DND-41 (cell line): Measurements from ENCODE around the gene KRTAP5-11.
A peak's percentile ranks its signal among the peaks of the same experiment; 100 is the strongest.

Experiments used
- ATAC-seq: fragments of 200-7000 bp; cut with Tn5 transposase; 3 replicates; pipeline ENCODE4 v1.9.1; 2021; ENCODE audit warnings: low read depth; ENCODE audit not compliant: insufficient read depth
- DNase-seq: peaks from one replicate; pipeline ENCODE4 v3.0.0-alpha.2; 2020
- H2AFZ ChIP-seq: 2 replicates; pipeline ENCODE4 v1.6.0; 2012; ENCODE audit warnings: low read depth, low read length
- H3K27ac ChIP-seq: 2 replicates; pipeline ENCODE4 v1.5.1; 2012; ENCODE audit warnings: low read length, inconsistent platforms
- H3K27me3 ChIP-seq: fragments of 200-600 bp; sonication (generic); 2 replicates; pipeline ENCODE4 v1.6.0; 2012; ENCODE audit warnings: low read length, mild to moderate bottlenecking, inconsistent platforms; ENCODE audit not compliant: insufficient read depth, poor library complexity
- H3K36me3 ChIP-seq: 2 replicates; pipeline ENCODE4 v1.5.1; 2012; ENCODE audit warnings: low read length, inconsistent platforms; ENCODE audit not compliant: insufficient read depth
- H3K4me1 ChIP-seq: 2 replicates; pipeline ENCODE4 v1.5.1; 2012; ENCODE audit warnings: mild to moderate bottlenecking, low read length; ENCODE audit not compliant: insufficient read depth
- H3K4me2 ChIP-seq: 2 replicates; pipeline ENCODE4 v1.6.0; 2012; ENCODE audit warnings: mild to moderate bottlenecking, moderate library complexity, low read length, inconsistent platforms; ENCODE audit not compliant: insufficient read depth
- H3K4me3 ChIP-seq, 2 experiments: fragments of 200-600 bp in 1 of 2; shearing (Covaris generic) in 1 of 2; 2 replicates each; pipeline ENCODE4 v1.5.1; 2012 to 2016; ENCODE audit warnings: inconsistent platforms in 2 of 2, low read length in 2 of 2, mild to moderate bottlenecking in 2 of 2, low read depth in 1 of 2, moderate library complexity in 1 of 2
- H3K79me2 ChIP-seq: 2 replicates; pipeline ENCODE4 v1.6.0; 2012; ENCODE audit warnings: low read length, inconsistent platforms; ENCODE audit not compliant: insufficient read depth
- H3K9ac ChIP-seq: 2 replicates; pipeline ENCODE4 v1.6.0; 2012; ENCODE audit warnings: low read depth, mild to moderate bottlenecking, inconsistent platforms, low read length, moderate library complexity
- H3K9me3 ChIP-seq: 2 replicates; pipeline ENCODE4 v1.5.1; 2012; ENCODE audit warnings: low read length, moderate library complexity, mild to moderate bottlenecking, inconsistent platforms; ENCODE audit not compliant: insufficient read depth, severe bottlenecking
- H4K20me1 ChIP-seq: 2 replicates; pipeline ENCODE4 v1.6.0; 2012; ENCODE audit warnings: low read length; ENCODE audit not compliant: insufficient read depth
- CTCF ChIP-seq: IDR thresholded peaks from 2 replicates; pipeline ENCODE4 v1.5.1; 2012; ENCODE audit warnings: borderline replicate concordance, low read length, moderate library complexity, mild to moderate bottlenecking; ENCODE audit not compliant: poor library complexity, severe bottlenecking; ENCODE audit errors: extremely low read depth
- EZH2 ChIP-seq: IDR thresholded peaks from 3 replicates; pipeline ENCODE4 v1.6.1; 2012; ENCODE audit warnings: borderline replicate concordance, low read depth, mild to moderate bottlenecking, moderate library complexity, low read length, inconsistent platforms; ENCODE audit not compliant: severe bottlenecking

Gene KRTAP5-11

GRCh38 chr11:71565263-71565662 lies 17.4 kb downstream of the KRTAP5-11 start, which contains the start of gene KRTAP5-10:
Gene KRTAP5-10, plus strand, starts transcription at chr11:71565563. Its CDS starts 25 bp downstream, at chr11:71565588.
- TF ChIP-seq EZH2 (no peak), CTCF (no peak)
- DNase-seq (no peak), ATAC-seq (no peak)
- no peaks in the 10 kb centered on the region for H3K4me1 ChIP-seq
- no peak within 1 kb of the TSS for H3K9ac ChIP-seq
- H4K20me1 ChIP-seq = peaks cover 4% of the 10 kb centered on the region; the same call in 1 of the 2 replicates
- no peak within 1 kb of the TSS for H3K4me3 ChIP-seq
- H3K27ac ChIP-seq = no peak within 1 kb of the TSS
- no peak within 1 kb of the TSS for H2AFZ ChIP-seq
- no peaks in the 10 kb centered on the region for H3K79me2 ChIP-seq
- peaks cover 11% of the 10 kb centered on the region for H3K27me3 ChIP-seq
- no peaks in the 10 kb centered on the region for H3K36me3 ChIP-seq
- no peak within 1 kb of the TSS for H3K4me2 ChIP-seq
- H3K9me3 ChIP-seq = no peaks in the 10 kb centered on the region

DNA sequence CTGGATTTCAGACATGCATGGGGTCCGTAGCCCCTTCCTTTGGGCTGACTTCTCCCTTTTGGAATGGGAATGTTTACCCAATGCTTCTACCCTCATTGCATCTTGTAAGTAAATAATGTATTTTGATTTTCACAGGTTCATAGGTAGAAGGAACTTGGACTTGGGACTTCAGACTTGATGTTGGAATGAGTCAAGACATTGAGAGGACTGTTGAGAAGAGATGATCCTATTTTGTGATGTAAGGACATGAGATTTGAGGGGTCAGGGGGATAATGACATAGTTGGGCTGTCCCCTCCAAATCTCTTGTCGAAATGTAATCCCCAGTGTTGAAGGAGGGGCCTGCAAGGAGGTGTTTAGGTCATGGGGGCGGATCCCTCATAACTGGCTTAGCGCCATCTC lies 18.2 kb downstream of the KRTAP5-11 start:
- no peaks in the 10 kb centered on the region for H3K36me3 ChIP-seq
- H3K27ac ChIP-seq = no peak overlapping the region
- peaks cover 11% of the 10 kb centered on the region for H3K27me3 ChIP-seq
- no peak overlapping the region for H3K4me2 ChIP-seq
- DNase-seq (no peak), ATAC-seq (no peak)
- no peak overlapping the region for H3K9ac ChIP-seq
- no peak overlapping the region for H2AFZ ChIP-seq
- no peak overlapping the region for H3K4me3 ChIP-seq
- H3K4me1 ChIP-seq = no peaks in the 10 kb centered on the region
- H4K20me1 ChIP-seq = peaks cover 4% of the 10 kb centered on the region; the same call in 1 of the 2 replicates
- no peaks in the 10 kb centered on the region for H3K79me2 ChIP-seq
- H3K9me3 ChIP-seq = no peaks in the 10 kb centered on the region
- no peak for TF ChIP-seq CTCF
- no peak for TF ChIP-seq EZH2

GRCh38 chr11:71563406-71563805 lies 19.3 kb downstream of the KRTAP5-11 start:
- ATAC-seq = no peak
- Histone ChIP-seq H3K9ac (no peak overlapping the region), H3K9me3 (no peaks in the 10 kb centered on the region), H3K4me3 (no peak overlapping the region), H4K20me1 (peaks cover 4% of the 10 kb centered on the region; the same call in 1 of the 2 replicates), H2AFZ (no peak overlapping the region), H3K79me2 (no peaks in the 10 kb centered on the region), H3K4me2 (no peak overlapping the region), H3K36me3 (no peaks in the 10 kb centered on the region), H3K27ac (no peak overlapping the region), H3K27me3 (peaks cover 15% of the 10 kb centered on the region), H3K4me1 (no peaks in the 10 kb centered on the region)
- TF ChIP-seq CTCF (peak; percentile 55), EZH2 (no peak)
- DNase-seq = peak; percentile 14
